KOPT-K1 (cell line): ENCODE measurements around the gene LDLRAD4.

Experiments
- H3K27ac ChIP-seq: fragments of 200-600 bp; sonication (generic); 2 replicates; pipeline ENCODE4 v1.5.1; 2016; ENCODE audit warnings: antibody characterized with exemption, mild to moderate bottlenecking, low read depth, low read length; ENCODE audit not compliant: poor library complexity, severe bottlenecking
- H3K36me3 ChIP-seq: fragments of 200-600 bp; sonication (generic); 2 replicates; pipeline ENCODE4 v1.5.1; 2017; ENCODE audit warnings: antibody characterized with exemption, mild to moderate bottlenecking, low read length, moderate library complexity; ENCODE audit not compliant: insufficient read depth
- H3K9me3 ChIP-seq: fragments of 200-600 bp; sonication (generic); 2 replicates; pipeline ENCODE4 v1.5.1; 2017; ENCODE audit warnings: antibody characterized with exemption, low read length, mild to moderate bottlenecking; ENCODE audit not compliant: insufficient read depth, poor library complexity, severe bottlenecking

The LDLRAD4 gene

GRCh38 chr18:13316063-13316462, 97.5 kb downstream of the LDLRAD4 start:
- Histone ChIP-seq H3K36me3 (peaks cover 12% of the 10 kb centered on the region), H3K9me3 (peaks cover 25% of the 10 kb centered on the region), H3K27ac (no peak overlapping the region)

GRCh38 chr18:13317801-13318200, 99.2 kb downstream of the LDLRAD4 start:
- Histone ChIP-seq H3K9me3 (peaks cover 25% of the 10 kb centered on the region), H3K27ac (no peak overlapping the region), H3K36me3 (peaks cover 14% of the 10 kb centered on the region)

- Histone ChIP-seq H3K9me3 (peaks cover 25% of the 10 kb centered on the region), H3K36me3 (peaks cover 14% of the 10 kb centered on the region), H3K27ac (no peak overlapping the region)
These were observed 100.4 kb downstream of the LDLRAD4 start for GRCh38 chr18:13318731-13319501.

- Histone ChIP-seq H3K9me3 (peaks cover 25% of the 10 kb centered on the region), H3K27ac (no peak overlapping the region), H3K36me3 (peaks cover 14% of the 10 kb centered on the region)
These were observed 101.1 kb downstream of the LDLRAD4 start for GRCh38 chr18:13319629-13320028.

- peak overlapping the region; percentile 19 for H3K27ac ChIP-seq
- peaks cover 24% of the 10 kb centered on the region for H3K9me3 ChIP-seq
- peaks cover 14% of the 10 kb centered on the region for H3K36me3 ChIP-seq
These were observed 101.5 kb downstream of the LDLRAD4 start for GRCh38 chr18:13320096-13320495.

- peak overlapping the region; percentile 19 for H3K27ac ChIP-seq
- H3K36me3 ChIP-seq = peaks cover 11% of the 10 kb centered on the region
- H3K9me3 ChIP-seq = peaks cover 16% of the 10 kb centered on the region
These were observed 102.4 kb downstream of the LDLRAD4 start for GRCh38 chr18:13320891-13321425.

- Histone ChIP-seq H3K9me3 (peaks cover 6% of the 10 kb centered on the region), H3K36me3 (0 out of 2 replicates have a peak, but pooled peaks cover 4% of the 10 kb centered on the region), H3K27ac (no peak overlapping the region)
These were observed 103.4 kb downstream of the LDLRAD4 start for GRCh38 chr18:13321923-13322322.

GRCh38 chr18:13323186-13323585, 104.6 kb downstream of the LDLRAD4 start:
- Histone ChIP-seq H3K36me3 (0 out of 2 replicates have a peak, but pooled peaks cover 10% of the 10 kb centered on the region), H3K9me3 (peaks cover 3% of the 10 kb centered on the region), H3K27ac (peak overlapping the region; percentile 59)

- 0 out of 2 replicates have a peak, but pooled peaks cover 10% of the 10 kb centered on the region for H3K36me3 ChIP-seq
- H3K9me3 ChIP-seq = peaks cover 4% of the 10 kb centered on the region
- peak overlapping the region; percentile 47 for H3K27ac ChIP-seq
These were observed 106.3 kb downstream of the LDLRAD4 start for GRCh38 chr18:13324880-13325279.

GRCh38 chr18:13328213-13328612, 109.7 kb downstream of the LDLRAD4 start:
- Histone ChIP-seq H3K27ac (peak overlapping the region; percentile 60), H3K36me3 (0 out of 2 replicates have a peak, but pooled peaks cover 6% of the 10 kb centered on the region), H3K9me3 (peaks cover 4% of the 10 kb centered on the region)

GRCh38 chr18:13330996-13331395, 112.4 kb downstream of the LDLRAD4 start:
- Histone ChIP-seq H3K27ac (peak overlapping the region; percentile 91), H3K36me3 (0 out of 2 replicates have a peak, but pooled peaks cover 11% of the 10 kb centered on the region), H3K9me3 (peaks cover 32% of the 10 kb centered on the region)

- Histone ChIP-seq H3K27ac (peak overlapping the region; percentile 91), H3K9me3 (peaks cover 34% of the 10 kb centered on the region), H3K36me3 (0 out of 2 replicates have a peak, but pooled peaks cover 11% of the 10 kb centered on the region)
These were observed 113.3 kb downstream of the LDLRAD4 start for GRCh38 chr18:13331846-13332245.

GRCh38 chr18:13332874-13333273, 114.3 kb downstream of the LDLRAD4 start:
- Histone ChIP-seq H3K9me3 (peaks cover 34% of the 10 kb centered on the region), H3K36me3 (0 out of 2 replicates have a peak, but pooled peaks cover 8% of the 10 kb centered on the region), H3K27ac (peak overlapping the region; percentile 91)

- no peak overlapping the region for H3K27ac ChIP-seq
- 0 out of 2 replicates have a peak, but pooled peaks cover 5% of the 10 kb centered on the region for H3K36me3 ChIP-seq
- H3K9me3 ChIP-seq = peaks cover 34% of the 10 kb centered on the region
These were observed 117.3 kb downstream of the LDLRAD4 start for GRCh38 chr18:13335903-13336302.

GRCh38 chr18:13336841-13337240, 118.3 kb downstream of the LDLRAD4 start:
- no peak overlapping the region for H3K27ac ChIP-seq
- 0 out of 2 replicates have a peak, but pooled peaks cover 5% of the 10 kb centered on the region for H3K36me3 ChIP-seq
- H3K9me3 ChIP-seq = peaks cover 43% of the 10 kb centered on the region
